ENCODE results near the gene SCN11A.

GRCh38 chr3:39099242-39099641 lies 47.5 kb upstream of the SCN11A start:
- TF ChIP-seq CTCF (IDR thresholded peaks at IDR 0.05 in 2 of 3, conservative IDR thresholded peaks at IDR 0.05 in 1 of 3; ENCODE audit: insufficient read depth in 2 of 3, low read depth in 1 of 3, low read length in 3 of 3): no peak
- no peak for TF ChIP-seq POLR2AphosphoS5 (IDR thresholded peaks at IDR 0.05; ENCODE audit: control insufficient read depth, insufficient read depth, low read depth, low read length)
- no peak for TF ChIP-seq ZNF274 (IDR thresholded peaks at IDR 0.05; ENCODE audit: borderline replicate concordance, low read depth, low read length)
- no peak for TF ChIP-seq MXI1 (IDR thresholded peaks at IDR 0.05; ENCODE audit: low read depth, low read length)
- TF ChIP-seq EP300 (IDR thresholded peaks at IDR 0.05; ENCODE audit: low read length): no peak
- TF ChIP-seq POLR2A (conservative IDR thresholded peaks at IDR 0.05): no peak
- TF ChIP-seq SMARCC2 (IDR thresholded peaks at IDR 0.05; ENCODE audit: low read depth): no peak
- no peak for TF ChIP-seq XRCC3 (IDR thresholded peaks at IDR 0.05)
- no peak for TF ChIP-seq NFRKB (IDR thresholded peaks at IDR 0.05; ENCODE audit: low read depth)
